GM21447 (cell line): Measurements from ENCODE around the gene ZFYVE9.

Experiments
- ATAC-seq: cut with Tn5 transposase; IDR thresholded peaks from one replicate; pipeline ENCODE4 v1.9.1; 2021; ENCODE audit not compliant: unreplicated experiment

ZFYVE9 gene

GRCh38 chr1:52239708-52240001, 97.8 kb downstream of the ZFYVE9 start:
- ATAC-seq: no peak

GRCh38 chr1:52240592-52241210, 98.8 kb downstream of the ZFYVE9 start:
- ATAC-seq: no peak

GRCh38 chr1:52243221-52243987, 101.5 kb downstream of the ZFYVE9 start:
- ATAC-seq: no peak

- ATAC-seq: no peak
These were observed 107.9 kb downstream of the ZFYVE9 start for GRCh38 chr1:52249831-52250230.

- ATAC-seq: no peak
These were observed 111.5 kb downstream of the ZFYVE9 start for GRCh38 chr1:52253421-52253820.

- ATAC-seq: no peak
These were observed 118.0 kb downstream of the ZFYVE9 start for GRCh38 chr1:52259886-52260285.

- ATAC-seq: no peak
These were observed 121.4 kb downstream of the ZFYVE9 start for GRCh38 chr1:52263153-52263910.

GRCh38 chr1:52264530-52265115, 122.7 kb downstream of the ZFYVE9 start:
- ATAC-seq: no peak

GRCh38 chr1:52266507-52266906, 124.6 kb downstream of the ZFYVE9 start:
- no peak for ATAC-seq

- no peak for ATAC-seq
These were observed 126.5 kb downstream of the ZFYVE9 start for GRCh38 chr1:52268372-52268771.

GRCh38 chr1:52281518-52281917, 139.6 kb downstream of the ZFYVE9 start:
- ATAC-seq: no peak

- ATAC-seq: no peak
These were observed 146.4 kb downstream of the ZFYVE9 start for GRCh38 chr1:52288286-52288685.

- no peak for ATAC-seq
These were observed 152.7 kb downstream of the ZFYVE9 start for GRCh38 chr1:52294580-52294979.

GRCh38 chr1:52296345-52296744, 154.5 kb downstream of the ZFYVE9 start:
- ATAC-seq: no peak

GRCh38 chr1:52305417-52306226, 163.7 kb downstream of the ZFYVE9 start:
- ATAC-seq: no peak

- no peak for ATAC-seq
These were observed 164.5 kb downstream of the ZFYVE9 start for GRCh38 chr1:52306227-52307006.

- ATAC-seq: no peak
These were observed 179.2 kb downstream of the ZFYVE9 start for GRCh38 chr1:52321061-52321460.

- ATAC-seq: no peak
These were observed 181.8 kb downstream of the ZFYVE9 start for GRCh38 chr1:52323731-52324130.

- ATAC-seq: no peak
These were observed 183.9 kb downstream of the ZFYVE9 start for GRCh38 chr1:52325786-52326185.

GRCh38 chr1:52328615-52329014, 186.7 kb downstream of the ZFYVE9 start:
- ATAC-seq: no peak
